Stomach (tissue), 4 donors: Measurements from ENCODE around the gene WDR93.

Experiments used
- EP300 ChIP-seq: sonication (generic); formaldehyde crosslinking; IDR thresholded peaks from one replicate; pipeline ENCODE4 v1.6.1; 2017; ENCODE audit warnings: antibody characterized with exemption
- POLR2A ChIP-seq, 4 donors: fragments of 450-650 bp; IDR thresholded peaks; one replicate each; pipeline ENCODE4 v1.6.1; 2016; ENCODE audit warnings: antibody characterized with exemption in 4 of 4, control low read depth in 2 of 4, mild to moderate bottlenecking in 1 of 4, moderate library complexity in 1 of 4
- POLR2AphosphoS5 ChIP-seq, 3 donors: sonication (generic); formaldehyde crosslinking; IDR thresholded peaks; one replicate each; pipeline ENCODE4 v1.6.1; 2016; ENCODE audit warnings: antibody characterized with exemption in 3 of 3
- TF ChIP-seq, protein P1 (sequence below), 7 experiments: fragments of 450-650 bp in 4 of 7; fragments of 200-600 bp in 3 of 7; sonication (generic) in 3 of 7; IDR thresholded peaks; one replicate each; pipeline ENCODE4 v1.5.1; 2016 to 2019; ENCODE audit warnings: antibody characterized with exemption in 7 of 7, control low read depth in 2 of 7, mild to moderate bottlenecking in 1 of 7

DNA sequence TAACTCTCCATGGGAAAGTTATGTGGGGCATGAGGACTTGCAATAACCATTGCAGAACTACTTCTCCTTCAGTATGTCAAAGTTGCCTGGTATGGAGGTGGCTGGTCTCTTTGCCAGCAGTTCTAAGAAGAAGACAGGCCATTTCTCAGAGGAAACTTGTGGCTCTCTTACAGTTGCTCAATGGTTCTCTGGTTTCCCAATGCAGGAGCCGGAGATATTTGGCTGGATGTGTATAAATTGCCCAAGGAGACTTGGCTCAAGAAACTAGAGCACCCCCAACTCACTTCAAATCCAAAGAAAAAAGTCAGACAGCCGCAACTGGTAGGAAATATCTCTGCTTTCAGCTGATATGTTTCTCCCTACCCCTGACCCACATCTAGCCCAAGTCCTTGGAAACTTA is 24.2 kb downstream of the WDR93 start:
- TF ChIP-seq, protein P1, sequence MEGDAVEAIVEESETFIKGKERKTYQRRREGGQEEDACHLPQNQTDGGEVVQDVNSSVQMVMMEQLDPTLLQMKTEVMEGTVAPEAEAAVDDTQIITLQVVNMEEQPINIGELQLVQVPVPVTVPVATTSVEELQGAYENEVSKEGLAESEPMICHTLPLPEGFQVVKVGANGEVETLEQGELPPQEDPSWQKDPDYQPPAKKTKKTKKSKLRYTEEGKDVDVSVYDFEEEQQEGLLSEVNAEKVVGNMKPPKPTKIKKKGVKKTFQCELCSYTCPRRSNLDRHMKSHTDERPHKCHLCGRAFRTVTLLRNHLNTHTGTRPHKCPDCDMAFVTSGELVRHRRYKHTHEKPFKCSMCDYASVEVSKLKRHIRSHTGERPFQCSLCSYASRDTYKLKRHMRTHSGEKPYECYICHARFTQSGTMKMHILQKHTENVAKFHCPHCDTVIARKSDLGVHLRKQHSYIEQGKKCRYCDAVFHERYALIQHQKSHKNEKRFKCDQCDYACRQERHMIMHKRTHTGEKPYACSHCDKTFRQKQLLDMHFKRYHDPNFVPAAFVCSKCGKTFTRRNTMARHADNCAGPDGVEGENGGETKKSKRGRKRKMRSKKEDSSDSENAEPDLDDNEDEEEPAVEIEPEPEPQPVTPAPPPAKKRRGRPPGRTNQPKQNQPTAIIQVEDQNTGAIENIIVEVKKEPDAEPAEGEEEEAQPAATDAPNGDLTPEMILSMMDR (IDR thresholded peaks at IDR 0.05): no peak
- TF ChIP-seq EP300 (no peak), POLR2AphosphoS5 (IDR thresholded peaks at IDR 0.05) (no peak), POLR2A (IDR thresholded peaks at IDR 0.05) (no peak)
